CD8-positive, alpha-beta memory T cell (primary cell): ENCODE results near the gene STK32B. TPM values are rescaled to one million over a fixed set of nuclear protein-coding genes. Genes with fewer than 3 reads are reported as not detected.

ENCODE experiments used
- CTCF ChIA-PET: fragments of 350-600 bp; sonication (Branson Sonifier 250); formaldehyde crosslinking; loops from one replicate; lab custom pipeline; 2021; ENCODE audit warnings: antibody characterized with exemption; lab: Charles Lee
- POLR2A ChIA-PET: fragments of 350-600 bp; sonication (Branson Sonifier 250); formaldehyde crosslinking; loops from one replicate; lab custom pipeline; 2021; ENCODE audit warnings: antibody characterized with exemption; lab: Charles Lee
- DNase-seq, 5 donors: peaks; one replicate each; pipeline versions ENCODE4 v3.0.0 to v3.0.0-alpha.2; 2020 to 2022; ENCODE audit warnings: mixed read lengths in 1 of 5
- H3K27ac ChIP-seq: one replicate; pipeline ENCODE4 v1.7.0; 2013; ENCODE audit warnings: low read depth, mild to moderate bottlenecking, low read length, moderate library complexity
- H3K27me3 ChIP-seq: 2 replicates; pipeline ENCODE4 v1.7.0; 2013; ENCODE audit warnings: low read length, mild to moderate bottlenecking; ENCODE audit not compliant: insufficient read depth, poor library complexity, severe bottlenecking
- H3K36me3 ChIP-seq: 2 replicates; pipeline ENCODE4 v1.7.0; 2013; ENCODE audit warnings: mild to moderate bottlenecking, low read length, moderate library complexity; ENCODE audit not compliant: insufficient read depth
- H3K4me1 ChIP-seq: 2 replicates; pipeline ENCODE4 v1.7.0; 2013; ENCODE audit warnings: mild to moderate bottlenecking, low read length, moderate library complexity; ENCODE audit not compliant: insufficient read depth
- H3K4me3 ChIP-seq: 2 replicates; pipeline ENCODE4 v1.7.0; 2013; ENCODE audit warnings: mild to moderate bottlenecking, low read length
- H3K9me3 ChIP-seq: 2 replicates; pipeline ENCODE4 v1.7.0; 2013; ENCODE audit warnings: mild to moderate bottlenecking, low read length
- H3K27ac Mint-ChIP-seq, 8 donors: one replicate each; pipeline ENCODE4 v1.8.0; 2020 to 2021; ENCODE audit warnings: mixed read lengths in 8 of 8, mild to moderate bottlenecking in 6 of 8, inconsistent platforms in 3 of 8, moderate library complexity in 3 of 8
- H3K27me3 Mint-ChIP-seq, 2 donors: one replicate each; pipeline ENCODE4 v1.8.0; 2020 to 2021; ENCODE audit warnings: mixed read lengths in 2 of 2, mild to moderate bottlenecking in 1 of 2, moderate library complexity in 1 of 2
- H3K36me3 Mint-ChIP-seq, 3 donors: one replicate each; pipeline ENCODE4 v1.8.0; 2020 to 2021; ENCODE audit warnings: mixed read lengths in 3 of 3, inconsistent platforms in 1 of 3, mild to moderate bottlenecking in 1 of 3
- H3K4me1 Mint-ChIP-seq, 3 donors: one replicate each; pipeline ENCODE4 v1.8.0; 2020 to 2021; ENCODE audit warnings: mixed read lengths in 3 of 3, inconsistent platforms in 1 of 3, mild to moderate bottlenecking in 1 of 3
- H3K4me3 Mint-ChIP-seq, 7 donors: one replicate each; pipeline ENCODE4 v1.8.0; 2020 to 2021; ENCODE audit warnings: mixed read lengths in 7 of 7, mild to moderate bottlenecking in 6 of 7, moderate library complexity in 4 of 7, inconsistent platforms in 2 of 7
- H3K9me3 Mint-ChIP-seq, 5 donors: one replicate each; pipeline ENCODE4 v1.8.0; 2020 to 2022; ENCODE audit warnings: mixed read lengths in 5 of 5, mild to moderate bottlenecking in 3 of 5, moderate library complexity in 2 of 5, inconsistent platforms in 1 of 5
- polyA plus RNA-seq: library from polyadenylated mRNA; unstranded; fragments of 300-500 nt; fragmentation: Illumina TruSeq; gene quantifications from one replicate; pipeline ENCODE4 v1.2.3, GENCODE V29; 2021
- total RNA-seq, 2 experiments: library from RNA; stranded (reverse); gene quantifications; one replicate each; pipeline ENCODE4 v1.2.3, GENCODE V29; 2021

Gene STK32B
- total and polyA plus RNA-seq, 3 experiments from 2014 or later: not detected

- ChIA-PET CTCF (interaction anchor here (0.9 kb wide), 1 partner anchor 9 kb away, joined by 3 read pairs; no protein-coding TSS in a partner anchor), POLR2A (no interaction called here)
- no peak for DNase-seq
- Mint-ChIP-seq H3K36me3 (no peaks in the 10 kb centered on the region), H3K27me3 (peaks cover 0 to 4% of the 10 kb centered on the region in 2 donors), H3K4me3 (no peak overlapping the region), H3K27ac (no peak overlapping the region), H3K9me3 (peaks cover 0 to 5% (median 3%) of the 10 kb centered on the region in 5 donors), H3K4me1 (no peaks in the 10 kb centered on the region)
- H3K9me3 ChIP-seq: no peaks in the 10 kb centered on the region
- H3K4me3 ChIP-seq: no peak overlapping the region
- H3K27ac ChIP-seq: no peak overlapping the region
- no peaks in the 10 kb centered on the region for H3K4me1 ChIP-seq
- H3K36me3 ChIP-seq: no peaks in the 10 kb centered on the region
- no peaks in the 10 kb centered on the region for H3K27me3 ChIP-seq
These were observed 205.1 kb downstream of the STK32B start for GRCh38 chr4:5256421-5256820.

GRCh38 chr4:5257086-5257485 lies 205.8 kb downstream of the STK32B start:
- POLR2A ChIA-PET: no interaction called here
- H3K4me1 Mint-ChIP-seq: no peaks in the 10 kb centered on the region
- H3K27me3 Mint-ChIP-seq: peaks cover 0 to 4% of the 10 kb centered on the region in 2 donors
- Histone ChIP-seq H3K4me1 (no peaks in the 10 kb centered on the region), H3K27ac (no peak overlapping the region), H3K36me3 (no peaks in the 10 kb centered on the region), H3K27me3 (no peaks in the 10 kb centered on the region), H3K4me3 (no peak overlapping the region), H3K9me3 (no peaks in the 10 kb centered on the region)
- peaks cover 0 to 5% (median 3%) of the 10 kb centered on the region in 5 donors for H3K9me3 Mint-ChIP-seq
- no peaks in the 10 kb centered on the region for H3K36me3 Mint-ChIP-seq
- no peak overlapping the region for H3K4me3 Mint-ChIP-seq
- no peak for DNase-seq
- CTCF ChIA-PET: no interaction called here
- H3K27ac Mint-ChIP-seq: no peak overlapping the region

GRCh38 chr4:5259471-5259870 lies 208.2 kb downstream of the STK32B start:
- H3K36me3 ChIP-seq: no peaks in the 10 kb centered on the region
- no peaks in the 10 kb centered on the region for H3K27me3 ChIP-seq
- no peaks in the 10 kb centered on the region for H3K36me3 Mint-ChIP-seq
- H3K4me1 ChIP-seq: no peaks in the 10 kb centered on the region
- H3K4me3 ChIP-seq: no peak overlapping the region
- peaks cover 0 to 5% (median 3%) of the 10 kb centered on the region in 5 donors for H3K9me3 Mint-ChIP-seq
- no peaks in the 10 kb centered on the region for H3K9me3 ChIP-seq
- ChIA-PET POLR2A (no interaction called here), CTCF (no interaction called here)
- H3K27ac ChIP-seq: no peak overlapping the region
- H3K27me3 Mint-ChIP-seq: no peaks in the 10 kb centered on the region
- no peak overlapping the region for H3K4me3 Mint-ChIP-seq
- no peak overlapping the region for H3K27ac Mint-ChIP-seq
- no peak for DNase-seq
- H3K4me1 Mint-ChIP-seq: no peaks in the 10 kb centered on the region

- Histone ChIP-seq H3K27ac (no peak overlapping the region), H3K4me1 (no peaks in the 10 kb centered on the region), H3K27me3 (no peaks in the 10 kb centered on the region), H3K9me3 (no peaks in the 10 kb centered on the region), H3K36me3 (no peaks in the 10 kb centered on the region), H3K4me3 (no peak overlapping the region)
- CTCF ChIA-PET: no interaction called here
- H3K4me3 Mint-ChIP-seq: no peak overlapping the region
- no peaks in the 10 kb centered on the region for H3K4me1 Mint-ChIP-seq
- DNase-seq: no peak
- no peak overlapping the region for H3K27ac Mint-ChIP-seq
- H3K36me3 Mint-ChIP-seq: no peaks in the 10 kb centered on the region
- H3K9me3 Mint-ChIP-seq: peaks cover 0 to 5% (median 3%) of the 10 kb centered on the region in 5 donors
- POLR2A ChIA-PET: no interaction called here
- H3K27me3 Mint-ChIP-seq: no peaks in the 10 kb centered on the region
These were observed 208.8 kb downstream of the STK32B start for GRCh38 chr4:5260121-5260520.

- no peak overlapping the region for H3K27ac Mint-ChIP-seq
- CTCF ChIA-PET: no interaction called here
- Histone ChIP-seq H3K27ac (no peak overlapping the region), H3K4me3 (no peak overlapping the region), H3K4me1 (no peaks in the 10 kb centered on the region), H3K36me3 (no peaks in the 10 kb centered on the region), H3K27me3 (no peaks in the 10 kb centered on the region), H3K9me3 (no peaks in the 10 kb centered on the region)
- no peaks in the 10 kb centered on the region for H3K36me3 Mint-ChIP-seq
- no peaks in the 10 kb centered on the region for H3K4me1 Mint-ChIP-seq
- H3K4me3 Mint-ChIP-seq: no peak overlapping the region
- POLR2A ChIA-PET: no interaction called here
- peaks cover 0 to 5% (median 3%) of the 10 kb centered on the region in 5 donors for H3K9me3 Mint-ChIP-seq
- no peak for DNase-seq
- H3K27me3 Mint-ChIP-seq: no peaks in the 10 kb centered on the region
These were observed 210.6 kb downstream of the STK32B start for GRCh38 chr4:5261866-5262265.

GRCh38 chr4:5266991-5267390 lies 215.7 kb downstream of the STK32B start:
- Mint-ChIP-seq H3K36me3 (no peaks in the 10 kb centered on the region), H3K4me1 (no peaks in the 10 kb centered on the region), H3K27me3 (peaks cover 0 to 2% of the 10 kb centered on the region in 2 donors), H3K4me3 (no peak overlapping the region), H3K9me3 (no peaks in the 10 kb centered on the region), H3K27ac (no peak overlapping the region)
- CTCF ChIA-PET: no interaction called here
- H3K27ac ChIP-seq: no peak overlapping the region
- no peak overlapping the region for H3K4me3 ChIP-seq
- no peaks in the 10 kb centered on the region for H3K27me3 ChIP-seq
- POLR2A ChIA-PET: no interaction called here
- DNase-seq: no peak
- no peaks in the 10 kb centered on the region for H3K9me3 ChIP-seq
- H3K36me3 ChIP-seq: no peaks in the 10 kb centered on the region
- H3K4me1 ChIP-seq: no peaks in the 10 kb centered on the region

GRCh38 chr4:5267408-5267807 lies 216.1 kb downstream of the STK32B start:
- H3K4me3 Mint-ChIP-seq: no peak overlapping the region
- H3K4me1 Mint-ChIP-seq: no peaks in the 10 kb centered on the region
- peaks cover 0 to 2% of the 10 kb centered on the region in 2 donors for H3K27me3 Mint-ChIP-seq
- Histone ChIP-seq H3K27ac (no peak overlapping the region), H3K4me3 (no peak overlapping the region), H3K9me3 (no peaks in the 10 kb centered on the region), H3K27me3 (no peaks in the 10 kb centered on the region), H3K4me1 (no peaks in the 10 kb centered on the region), H3K36me3 (no peaks in the 10 kb centered on the region)
- CTCF ChIA-PET: no interaction called here
- H3K27ac Mint-ChIP-seq: no peak overlapping the region
- H3K9me3 Mint-ChIP-seq: no peaks in the 10 kb centered on the region
- no peak for DNase-seq
- POLR2A ChIA-PET: no interaction called here
- no peaks in the 10 kb centered on the region for H3K36me3 Mint-ChIP-seq

- Histone ChIP-seq H3K36me3 (no peaks in the 10 kb centered on the region), H3K9me3 (no peaks in the 10 kb centered on the region), H3K27ac (no peak overlapping the region), H3K4me1 (no peaks in the 10 kb centered on the region), H3K4me3 (no peak overlapping the region), H3K27me3 (no peaks in the 10 kb centered on the region)
- Mint-ChIP-seq H3K4me1 (no peaks in the 10 kb centered on the region), H3K36me3 (no peaks in the 10 kb centered on the region), H3K9me3 (peaks cover 0 to 7% (median 0%) of the 10 kb centered on the region in 5 donors), H3K27me3 (no peaks in the 10 kb centered on the region), H3K27ac (no peak overlapping the region), H3K4me3 (no peak overlapping the region)
- ChIA-PET POLR2A (no interaction called here), CTCF (no interaction called here)
- no peak for DNase-seq
These were observed 225.3 kb downstream of the STK32B start for GRCh38 chr4:5276475-5277075.
